Neuronal stem cell (in vitro differentiated cells): ENCODE data around the gene CLEC11A.

Source experiments
- DNase-seq: peaks from one replicate; pipeline ENCODE4 v3.0.0-alpha.2; 2013; ENCODE audit warnings: low spot score
- H2AFZ ChIP-seq: one replicate; pipeline ENCODE4 v1.6.1; 2013; ENCODE audit warnings: mild to moderate bottlenecking, low read length, inconsistent platforms
- H2AK5ac ChIP-seq: 2 replicates; pipeline ENCODE4 v1.6.1; 2013; ENCODE audit warnings: low read depth, mild to moderate bottlenecking, inconsistent platforms, low read length, moderate library complexity, mixed read lengths
- H2BK120ac ChIP-seq: 2 replicates; pipeline ENCODE4 v1.6.1; 2013; ENCODE audit warnings: low read depth, mild to moderate bottlenecking, inconsistent platforms, low read length, moderate library complexity, mixed read lengths
- H2BK12ac ChIP-seq: one replicate; pipeline ENCODE4 v1.6.1; 2013; ENCODE audit warnings: low read length, inconsistent platforms
- H2BK15ac ChIP-seq: 2 replicates; pipeline ENCODE4 v1.6.1; 2013; ENCODE audit warnings: mild to moderate bottlenecking, low read length, inconsistent platforms, mixed read lengths
- H2BK5ac ChIP-seq: one replicate; pipeline ENCODE4 v1.6.1; 2013; ENCODE audit warnings: inconsistent platforms, mild to moderate bottlenecking, low read length, moderate library complexity
- H3K14ac ChIP-seq: one replicate; pipeline ENCODE4 v1.6.1; 2013; ENCODE audit warnings: low read length, inconsistent platforms
- H3K18ac ChIP-seq: 2 replicates; pipeline ENCODE4 v1.6.1; 2013; ENCODE audit warnings: low read length, inconsistent platforms
- H3K23ac ChIP-seq: 2 replicates; pipeline ENCODE4 v1.6.1; 2013; ENCODE audit warnings: low read depth, mild to moderate bottlenecking, mixed read lengths, low read length, inconsistent platforms; ENCODE audit not compliant: poor library complexity
- H3K27ac ChIP-seq: replicated peaks from 3 replicates; pipeline ENCODE4 v1.5.1; 2013; ENCODE audit warnings: low read length, inconsistent platforms
- H3K27me3 ChIP-seq, 3 experiments: 2 replicates each; pipeline ENCODE4 v1.6.1; 2013; ENCODE audit warnings: low read length in 3 of 3, mild to moderate bottlenecking in 2 of 3, inconsistent platforms in 1 of 3, low read depth in 1 of 3, mixed read lengths in 1 of 3, moderate library complexity in 1 of 3; ENCODE audit not compliant: control insufficient read depth in 3 of 3, insufficient read depth in 3 of 3
- H3K36me3 ChIP-seq, 2 donors: replicated peaks in 1 of 2; 2 replicates each; pipeline ENCODE4 v1.6.1; 2013; ENCODE audit warnings: low read length in 2 of 2; ENCODE audit not compliant: control insufficient read depth in 2 of 2, insufficient read depth in 2 of 2
- H3K4ac ChIP-seq: 2 replicates; pipeline ENCODE4 v1.6.1; 2013; ENCODE audit warnings: inconsistent platforms, mild to moderate bottlenecking, low read length, moderate library complexity
- H3K4me1 ChIP-seq, 2 donors: 1 replicate in 1 of 2; 2 replicates in 1 of 2; pipeline ENCODE4 v1.6.1; 2013; ENCODE audit warnings: low read length in 2 of 2, low read depth in 1 of 2; ENCODE audit not compliant: control insufficient read depth in 2 of 2, insufficient read depth in 1 of 2
- H3K4me2 ChIP-seq: one replicate; pipeline ENCODE4 v1.6.1; 2013; ENCODE audit warnings: mild to moderate bottlenecking, low read length, inconsistent platforms; ENCODE audit not compliant: insufficient read depth, poor library complexity, severe bottlenecking
- H3K4me3 ChIP-seq, 2 donors: 2 replicates each; pipeline ENCODE4 v1.5.1; 2013; ENCODE audit warnings: low read length in 2 of 2, mild to moderate bottlenecking in 2 of 2, inconsistent platforms in 1 of 2, moderate library complexity in 1 of 2
- H3K79me1 ChIP-seq: one replicate; pipeline ENCODE4 v1.6.1; 2013; ENCODE audit warnings: low read depth, mild to moderate bottlenecking, inconsistent platforms, low read length, moderate library complexity
- H3K9ac ChIP-seq: one replicate; pipeline ENCODE4 v1.6.1; 2013; ENCODE audit warnings: mild to moderate bottlenecking, low read depth, low read length, inconsistent platforms; ENCODE audit not compliant: poor library complexity
- H3K9me3 ChIP-seq, 2 donors: replicated peaks in 1 of 2; 2 replicates each; pipeline versions ENCODE3 to v1.6.1; 2013; ENCODE audit warnings: low read length in 2 of 2, mild to moderate bottlenecking in 2 of 2, inconsistent platforms in 1 of 2, low read depth in 1 of 2, mixed read lengths in 1 of 2, moderate library complexity in 1 of 2; ENCODE audit not compliant: control insufficient read depth in 2 of 2, insufficient read depth in 1 of 2
- H4K8ac ChIP-seq: one replicate; pipeline ENCODE4 v1.6.1; 2013; ENCODE audit warnings: low read depth, mild to moderate bottlenecking, inconsistent platforms, low read length, moderate library complexity
- H4K91ac ChIP-seq: one replicate; pipeline ENCODE4 v1.6.1; 2013; ENCODE audit warnings: low read length, low read depth, mild to moderate bottlenecking, inconsistent platforms; ENCODE audit not compliant: poor library complexity
- WGBS, 2 donors: extraction: QIAGEN DNeasy Blood & Tissue Kit; methylation state at CpG; one replicate each; pipeline ENCODE4 v1.1.7; 2013; ENCODE audit warnings: missing lambda C conversion rate in 2 of 2, mixed read lengths in 1 of 2; ENCODE audit not compliant: insufficient read length in 2 of 2, insufficient replicate concordance in 1 of 2; ENCODE audit errors: extremely low coverage in 2 of 2; 5-methylcytosine and 5-hydroxymethylcytosine counted together

CLEC11A gene

GRCh38 chr19:50718255-50719118, 4.7 kb upstream of the CLEC11A start:
- no peak overlapping the region for H2BK5ac ChIP-seq
- peak overlapping the region; percentile 91 for H2AFZ ChIP-seq
- H3K9me3 ChIP-seq: no peaks in the 10 kb centered on the region
- peaks cover 0 to 21% (median 19%) of the 10 kb centered on the region in 3 experiments for H3K27me3 ChIP-seq
- H3K23ac ChIP-seq: peak overlapping the region; percentile 57
- WGBS, 2 donors: no CpG with 5 or more reads among the region's 74 CpGs
- H3K79me1 ChIP-seq: no peaks in the 10 kb centered on the region
- H3K4ac ChIP-seq: no peak overlapping the region
- peak overlapping the region; percentile 43 for H2AK5ac ChIP-seq
- H3K14ac ChIP-seq: no peak overlapping the region
- peak overlapping the region; percentile 94 for H3K18ac ChIP-seq
- H2BK12ac ChIP-seq: no peak overlapping the region
- H3K4me3 ChIP-seq: peak overlapping the region; percentile 55 to 84
- H4K91ac ChIP-seq: no peak overlapping the region
- H3K27ac ChIP-seq: no peak overlapping the region
- DNase-seq: peak; percentile 48
- H3K36me3 ChIP-seq: peaks cover 0 to 3% of the 10 kb centered on the region in 2 donors
- peaks cover 8 to 16% of the 10 kb centered on the region in 2 donors for H3K4me1 ChIP-seq
- no peak overlapping the region for H4K8ac ChIP-seq
- no peak overlapping the region for H2BK15ac ChIP-seq
- H3K9ac ChIP-seq: peak overlapping the region; percentile 88
- H3K4me2 ChIP-seq: peak overlapping the region; percentile 86
- H2BK120ac ChIP-seq: no peak overlapping the region

DNA sequence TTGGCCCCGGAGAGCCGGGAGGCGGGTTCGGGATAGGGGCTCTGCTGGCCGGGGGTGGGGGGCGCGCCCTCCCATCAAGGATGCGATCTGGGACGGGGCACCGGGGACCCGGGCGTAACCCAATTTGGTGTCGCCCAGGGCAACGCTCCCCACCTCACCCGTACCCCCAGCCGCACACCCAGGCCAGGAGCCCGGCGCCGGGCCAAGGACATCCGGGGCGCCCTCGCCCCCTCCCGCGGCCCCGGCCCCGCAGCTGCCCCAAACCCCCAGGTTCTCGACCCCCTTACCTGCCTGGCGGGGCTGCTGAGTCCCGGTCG, 4.1 kb upstream of the CLEC11A start:
- Histone ChIP-seq H3K18ac (peak overlapping the region; percentile 94), H2BK5ac (no peak overlapping the region), H2BK12ac (no peak overlapping the region), H3K23ac (peak overlapping the region; percentile 57), H3K4me2 (peak overlapping the region; percentile 86), H2AFZ (peak overlapping the region; percentile 91), H3K36me3 (no peaks in the 10 kb centered on the region), H3K14ac (no peak overlapping the region), H2BK15ac (no peak overlapping the region), H3K27ac (no peak overlapping the region), H3K27me3 (peaks cover 0 to 26% (median 25%) of the 10 kb centered on the region in 3 experiments), H3K9ac (peak overlapping the region; percentile 88), H3K9me3 (no peaks in the 10 kb centered on the region), H3K79me1 (no peaks in the 10 kb centered on the region), H3K4ac (no peak overlapping the region), H3K4me3 (peak overlapping the region; percentile 55 to 83), H4K91ac (no peak overlapping the region), H2BK120ac (no peak overlapping the region), H3K4me1 (peaks cover 10 to 21% of the 10 kb centered on the region in 2 donors), H2AK5ac (peak overlapping the region; percentile 43), H4K8ac (no peak overlapping the region)
- WGBS, 2 donors: no CpG with 5 or more reads among the region's 30 CpGs
- no peak for DNase-seq

GRCh38 chr19:50719566-50719965, 3.6 kb upstream of the CLEC11A start, which contains the start of gene SHANK1:
Gene SHANK1 (minus strand): TSS chr19:50719802. CDS start chr19:50716919, 2,883 bp downstream.
- no CpG with 5 or more reads among the region's 47 CpGs for WGBS, 2 donors
- Histone ChIP-seq H3K79me1 (no peaks in the 10 kb centered on the region), H3K4me2 (peak within 1 kb of the TSS; percentile 86), H3K4me3 (peak within 1 kb of the TSS; percentile 55 to 83), H4K8ac (no peak within 1 kb of the TSS), H2BK15ac (no peak within 1 kb of the TSS), H3K9ac (peak within 1 kb of the TSS; percentile 88), H3K4ac (peak within 1 kb of the TSS; percentile 71), H3K27ac (no peak within 1 kb of the TSS), H3K36me3 (no peaks in the 10 kb centered on the region), H3K14ac (peak within 1 kb of the TSS; percentile 48), H4K91ac (no peak within 1 kb of the TSS), H3K27me3 (peaks cover 0 to 26% (median 25%) of the 10 kb centered on the region in 3 experiments), H2BK12ac (peak within 1 kb of the TSS; percentile 96), H2BK5ac (no peak within 1 kb of the TSS), H3K9me3 (no peaks in the 10 kb centered on the region), H2BK120ac (no peak within 1 kb of the TSS), H2AK5ac (peak within 1 kb of the TSS; percentile 43), H3K4me1 (peaks cover 12 to 21% of the 10 kb centered on the region in 2 donors), H2AFZ (peak within 1 kb of the TSS; percentile 91), H3K23ac (peak within 1 kb of the TSS; percentile 57), H3K18ac (peak within 1 kb of the TSS; percentile 94)
- no peak for DNase-seq

GRCh38 chr19:50720181-50720920, 2.8 kb upstream of the CLEC11A start:
- Histone ChIP-seq H2AK5ac (peak overlapping the region; percentile 38), H3K4me1 (peaks cover 12 to 21% of the 10 kb centered on the region in 2 donors), H2AFZ (no peak overlapping the region), H4K8ac (no peak overlapping the region), H3K27ac (no peak overlapping the region), H3K18ac (peak overlapping the region; percentile 48), H4K91ac (no peak overlapping the region), H3K9ac (no peak overlapping the region), H3K23ac (no peak overlapping the region), H3K36me3 (no peaks in the 10 kb centered on the region), H3K4me3 (peak overlapping the region in 1 of 2 donors; percentile 44), H2BK15ac (peak overlapping the region; percentile 59), H2BK12ac (peak overlapping the region; percentile 96), H3K27me3 (peaks cover 0 to 26% (median 25%) of the 10 kb centered on the region in 3 experiments), H2BK5ac (no peak overlapping the region), H3K4ac (peak overlapping the region; percentile 71), H3K9me3 (no peaks in the 10 kb centered on the region), H2BK120ac (no peak overlapping the region), H3K14ac (peak overlapping the region; percentile 48), H3K4me2 (no peak overlapping the region), H3K79me1 (peaks cover 3% of the 10 kb centered on the region)
- DNase-seq: no peak
- WGBS, 2 donors: no CpG with 5 or more reads among the region's 21 CpGs
